ENCODE results near the gene RPS10. TPM values are rescaled to one million over a fixed set of nuclear protein-coding genes. Genes with fewer than 3 reads are reported as not detected.

Gene RPS10
- polyA plus RNA-seq, 1 donor (not counting 4 experiments of a cell fraction or from before 2014, with no cell fraction given): 2,818 TPM

DNA sequence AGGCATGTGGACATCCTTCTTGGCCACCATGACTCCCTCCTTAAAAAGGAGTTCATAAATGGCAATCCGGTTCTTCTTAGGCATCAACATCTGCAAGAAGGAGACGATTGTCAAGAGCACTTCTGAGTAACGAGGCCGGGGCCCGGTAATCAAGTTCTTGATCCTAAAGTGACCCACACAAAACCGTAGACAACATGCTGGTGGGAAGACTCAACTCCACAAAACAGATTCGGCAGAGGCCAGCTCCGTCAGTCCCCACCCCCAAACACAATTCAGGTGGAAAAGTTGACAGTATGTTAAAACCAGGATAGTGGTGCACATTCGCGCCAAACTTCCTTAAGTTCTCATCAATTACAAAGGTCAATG, 754 bp downstream of the RPS10 start:
- FAIRE-seq (no peak), DNase-seq (ENCODE audit: low read depth, low spot score) (no peak)
- Histone ChIP-seq H3K27ac (ENCODE audit: control insufficient read depth, insufficient read depth, low read length) (peak overlapping the region; percentile 96), H3K4me2 (ENCODE audit: control insufficient read depth, extremely low read depth, insufficient read depth, low read depth, low read length) (peak overlapping the region; percentile 75), H3K4me3 (ENCODE audit: control insufficient read depth in 2 of 3, extremely low read depth in 1 of 3, insufficient read depth in 2 of 3, low read depth in 1 of 3, low read length in 3 of 3) (peak overlapping the region; percentile 67 to 98 (median 94)), H3K27me3 (ENCODE audit: control insufficient read depth, extremely low read depth, insufficient read depth, low read length) (no peaks in the 10 kb centered on the region), H3K4me1 (ENCODE audit: control insufficient read depth, extremely low read depth, insufficient read depth, low read length) (peaks cover 10% of the 10 kb centered on the region), H3K9ac (ENCODE audit: control insufficient read depth, extremely low read depth, insufficient read depth, low read length) (peak overlapping the region; percentile 100), H4K20me1 (ENCODE audit: control insufficient read depth, extremely low read depth, insufficient read depth, low read length) (peaks cover 3% of the 10 kb centered on the region), H3K36me3 (ENCODE audit: control insufficient read depth in 2 of 2, extremely low read depth in 1 of 2, insufficient read depth in 2 of 2, low read length in 2 of 2) (peaks cover 21 to 40% of the 10 kb centered on the region in 2 experiments), H2AFZ (ENCODE audit: control insufficient read depth, low read length) (no peak overlapping the region), H3K9me3 (ENCODE audit: control insufficient read depth, low read depth, low read length) (no peaks in the 10 kb centered on the region), H3K79me2 (ENCODE audit: control insufficient read depth, insufficient read depth, low read length) (peaks cover 52% of the 10 kb centered on the region), H3K9me1 (ENCODE audit: control insufficient read depth, extremely low read depth, insufficient read depth, low read length) (no peaks in the 10 kb centered on the region)
- dilution Hi-C loops (cut with MboI; ENCODE audit: extremely low pct_ligation_motif_present, low sequenced_read_pairs): no loop called here
- no peak for TF ChIP-seq EZH2 (IDR thresholded peaks at IDR 0.05; ENCODE audit: low read length)
- no peak for TF ChIP-seq CTCF (optimal IDR thresholded peaks at IDR 0.05 in 1 of 3, IDR thresholded peaks at IDR 0.05 in 1 of 3, conservative IDR thresholded peaks at IDR 0.05 in 1 of 3; ENCODE audit: extremely low read depth in 1 of 3, insufficient read depth in 2 of 3, low read length in 3 of 3)

DNA sequence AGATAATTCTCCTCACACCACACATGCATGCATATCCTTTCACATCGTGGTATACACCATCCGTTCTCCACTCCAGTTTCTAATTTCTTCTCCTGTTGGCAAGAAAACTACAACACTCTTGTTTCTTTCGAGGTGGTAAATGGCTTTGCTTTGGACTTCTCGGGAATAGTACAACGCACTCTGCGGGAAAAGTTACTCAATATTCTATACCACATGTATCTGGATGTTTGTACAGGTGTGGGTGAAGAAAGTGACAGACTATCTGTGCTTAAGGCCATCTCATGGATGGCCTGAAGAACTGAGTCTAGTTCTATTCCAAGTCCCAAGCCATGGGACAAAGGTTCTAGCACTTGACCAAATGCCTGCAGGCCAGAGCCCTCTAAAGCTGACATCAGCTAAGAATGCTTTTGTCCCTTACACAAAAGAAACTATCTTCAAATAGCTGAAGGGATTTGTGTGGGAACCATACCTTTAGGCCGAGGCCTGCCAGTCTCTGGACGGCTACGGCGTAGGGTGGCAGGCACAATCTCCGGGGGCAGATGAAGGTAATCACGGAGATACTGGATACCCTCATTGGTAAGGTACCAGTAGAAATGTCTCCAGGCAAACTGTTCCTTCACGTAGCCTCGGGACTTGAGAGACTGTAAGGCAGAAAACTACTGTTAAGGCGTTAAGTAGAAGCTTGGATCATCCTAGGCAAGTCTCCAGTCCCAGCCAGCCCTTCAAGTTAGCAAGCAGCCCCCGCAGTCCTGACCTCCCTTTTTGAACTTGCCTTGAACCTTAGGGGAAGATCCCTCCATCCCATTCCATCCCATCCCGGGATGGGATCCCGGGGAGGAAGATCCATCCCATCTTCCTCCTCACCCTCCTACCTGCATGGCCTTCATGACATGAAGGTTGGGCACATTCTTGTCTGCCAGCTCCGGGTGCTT, 1.4 kb downstream of the RPS10 start:
- Histone ChIP-seq H3K27me3 (ENCODE audit: control insufficient read depth, extremely low read depth, insufficient read depth, low read length) (no peaks in the 10 kb centered on the region), H3K9me1 (ENCODE audit: control insufficient read depth, extremely low read depth, insufficient read depth, low read length) (no peaks in the 10 kb centered on the region), H3K4me3 (ENCODE audit: control insufficient read depth in 2 of 3, extremely low read depth in 1 of 3, insufficient read depth in 2 of 3, low read depth in 1 of 3, low read length in 3 of 3) (peak overlapping the region; percentile 67 to 98 (median 94)), H3K4me1 (ENCODE audit: control insufficient read depth, extremely low read depth, insufficient read depth, low read length) (peaks cover 10% of the 10 kb centered on the region), H2AFZ (ENCODE audit: control insufficient read depth, low read length) (no peak overlapping the region), H3K9ac (ENCODE audit: control insufficient read depth, extremely low read depth, insufficient read depth, low read length) (peak overlapping the region; percentile 100), H3K9me3 (ENCODE audit: control insufficient read depth, low read depth, low read length) (no peaks in the 10 kb centered on the region), H3K36me3 (ENCODE audit: control insufficient read depth in 2 of 2, extremely low read depth in 1 of 2, insufficient read depth in 2 of 2, low read length in 2 of 2) (peaks cover 26 to 45% of the 10 kb centered on the region in 2 experiments), H4K20me1 (ENCODE audit: control insufficient read depth, extremely low read depth, insufficient read depth, low read length) (peaks cover 10% of the 10 kb centered on the region), H3K4me2 (ENCODE audit: control insufficient read depth, extremely low read depth, insufficient read depth, low read depth, low read length) (peak overlapping the region; percentile 75), H3K27ac (ENCODE audit: control insufficient read depth, insufficient read depth, low read length) (peak overlapping the region; percentile 96), H3K79me2 (ENCODE audit: control insufficient read depth, insufficient read depth, low read length) (peaks cover 56% of the 10 kb centered on the region)
- no peak for DNase-seq (ENCODE audit: low read depth, low spot score)
- dilution Hi-C loops (cut with MboI; ENCODE audit: extremely low pct_ligation_motif_present, low sequenced_read_pairs): no loop called here
- no peak for TF ChIP-seq EZH2 (IDR thresholded peaks at IDR 0.05; ENCODE audit: low read length)
- TF ChIP-seq CTCF (optimal IDR thresholded peaks at IDR 0.05 in 1 of 3, IDR thresholded peaks at IDR 0.05 in 1 of 3, conservative IDR thresholded peaks at IDR 0.05 in 1 of 3; ENCODE audit: extremely low read depth in 1 of 3, insufficient read depth in 2 of 3, low read length in 3 of 3): no peak
- FAIRE-seq: no peak

Measured in keratinocyte (primary cell).